HFF-Myc (cell line): ENCODE measurements around the gene ANKRD66.

Experiments used
- DNase-seq: peaks from one replicate; pipeline ENCODE4 v3.0.0-alpha.2; 2011; ENCODE audit warnings: low read depth; ENCODE audit errors: extremely low read depth
- H3K4me3 ChIP-seq: replicated peaks from 2 replicates; pipeline ENCODE4 v1.5.1; 2011; ENCODE audit warnings: low read depth, mild to moderate bottlenecking, control low read depth, low read length
- TF ChIP-seq, protein P1 (sequence below): IDR thresholded peaks from 2 replicates; pipeline ENCODE4 v1.5.1; 2012; ENCODE audit warnings: mild to moderate bottlenecking, low read depth, low read length, control low read depth; ENCODE audit errors: missing control alignments

Gene ANKRD66

GRCh38 chr6:46796848-46797580 is 50.3 kb downstream of the ANKRD66 start:
- TF ChIP-seq, protein P1, sequence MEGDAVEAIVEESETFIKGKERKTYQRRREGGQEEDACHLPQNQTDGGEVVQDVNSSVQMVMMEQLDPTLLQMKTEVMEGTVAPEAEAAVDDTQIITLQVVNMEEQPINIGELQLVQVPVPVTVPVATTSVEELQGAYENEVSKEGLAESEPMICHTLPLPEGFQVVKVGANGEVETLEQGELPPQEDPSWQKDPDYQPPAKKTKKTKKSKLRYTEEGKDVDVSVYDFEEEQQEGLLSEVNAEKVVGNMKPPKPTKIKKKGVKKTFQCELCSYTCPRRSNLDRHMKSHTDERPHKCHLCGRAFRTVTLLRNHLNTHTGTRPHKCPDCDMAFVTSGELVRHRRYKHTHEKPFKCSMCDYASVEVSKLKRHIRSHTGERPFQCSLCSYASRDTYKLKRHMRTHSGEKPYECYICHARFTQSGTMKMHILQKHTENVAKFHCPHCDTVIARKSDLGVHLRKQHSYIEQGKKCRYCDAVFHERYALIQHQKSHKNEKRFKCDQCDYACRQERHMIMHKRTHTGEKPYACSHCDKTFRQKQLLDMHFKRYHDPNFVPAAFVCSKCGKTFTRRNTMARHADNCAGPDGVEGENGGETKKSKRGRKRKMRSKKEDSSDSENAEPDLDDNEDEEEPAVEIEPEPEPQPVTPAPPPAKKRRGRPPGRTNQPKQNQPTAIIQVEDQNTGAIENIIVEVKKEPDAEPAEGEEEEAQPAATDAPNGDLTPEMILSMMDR = no peak
- no peak for DNase-seq
- no peak overlapping the region for H3K4me3 ChIP-seq

DNA sequence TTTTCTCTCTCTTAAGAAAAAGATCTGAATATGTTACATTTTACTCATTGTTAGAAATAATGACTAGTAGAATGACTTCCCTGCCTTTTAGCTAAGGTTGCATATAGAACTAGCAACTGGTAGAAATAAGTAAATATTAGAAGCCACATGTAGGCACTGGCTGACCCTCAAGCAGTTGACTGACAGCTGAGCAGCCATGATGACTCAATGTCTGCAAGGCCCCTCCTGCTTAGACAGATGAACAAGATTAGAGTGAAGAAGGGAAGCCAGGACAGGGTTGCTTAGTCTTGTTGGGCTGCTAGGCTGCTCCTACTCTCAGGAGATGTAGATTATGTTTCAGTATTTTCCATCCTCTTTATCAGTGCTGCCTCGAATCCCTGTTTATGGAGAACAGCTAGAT is 52.9 kb downstream of the ANKRD66 start:
- TF ChIP-seq, protein P1 = no peak
- no peak for DNase-seq
- no peak overlapping the region for H3K4me3 ChIP-seq

DNA sequence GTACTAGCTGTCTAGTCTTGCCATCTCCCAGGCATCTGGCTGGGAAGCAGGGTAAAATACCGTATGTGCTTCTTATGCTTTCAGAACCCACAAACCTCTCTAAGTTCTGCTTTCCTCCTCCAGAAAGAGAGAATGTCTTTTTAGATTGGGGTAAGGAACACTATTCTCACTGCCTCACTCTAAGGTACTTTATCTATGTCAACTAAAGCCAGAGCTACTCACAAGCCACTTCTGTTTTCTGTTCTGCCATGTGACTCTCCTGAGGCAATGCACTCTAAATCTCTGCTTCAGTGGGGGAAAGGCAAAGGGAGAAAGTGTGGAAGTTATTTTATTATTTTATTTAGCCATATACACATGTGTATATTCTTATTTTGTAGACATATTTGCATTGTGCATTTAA is 62.1 kb downstream of the ANKRD66 start:
- DNase-seq = no peak
- H3K4me3 ChIP-seq = no peak overlapping the region
- TF ChIP-seq, protein P1 = no peak
